Fibroblast of skin of scalp (primary cell): ENCODE measurements around the gene TTLL11.

Experiments used
- DNase-seq: peaks from one replicate; pipeline ENCODE4 v3.0.0-alpha.2; 2013

Gene TTLL11

GRCh38 chr9:121874524-121874923 is 218.6 kb downstream of the TTLL11 start:
- no peak for DNase-seq

- DNase-seq, result no peak
Observed at GRCh38 chr9:121871431-121872025, 221.6 kb downstream of the TTLL11 start.

GRCh38 chr9:121870271-121870670 is 222.8 kb downstream of the TTLL11 start:
- no peak for DNase-seq

GRCh38 chr9:121868626-121869025 is 224.5 kb downstream of the TTLL11 start:
- peak; percentile 77 for DNase-seq

- no peak for DNase-seq
Observed at GRCh38 chr9:121866927-121867326, 226.2 kb downstream of the TTLL11 start.

- DNase-seq, result no peak
Observed at GRCh38 chr9:121865884-121866283, 227.2 kb downstream of the TTLL11 start.

GRCh38 chr9:121865060-121865459 is 228.0 kb downstream of the TTLL11 start:
- DNase-seq, result no peak

GRCh38 chr9:121863955-121864354 is 229.2 kb downstream of the TTLL11 start:
- DNase-seq, result peak; percentile 54

- DNase-seq, result no peak
Observed at GRCh38 chr9:121862371-121863332, 230.5 kb downstream of the TTLL11 start.

GRCh38 chr9:121861501-121862180 is 231.5 kb downstream of the TTLL11 start:
- DNase-seq, result peak; percentile 30

GRCh38 chr9:121860744-121861143 is 232.4 kb downstream of the TTLL11 start:
- DNase-seq, result peak; percentile 87

GRCh38 chr9:121860213-121860612 is 232.9 kb downstream of the TTLL11 start:
- no peak for DNase-seq

GRCh38 chr9:121859646-121860045 is 233.5 kb downstream of the TTLL11 start:
- no peak for DNase-seq

- no peak for DNase-seq
Observed at GRCh38 chr9:121858788-121859187, 234.3 kb downstream of the TTLL11 start.

GRCh38 chr9:121857928-121858327 is 235.2 kb downstream of the TTLL11 start:
- no peak for DNase-seq

GRCh38 chr9:121855476-121855875 is 237.6 kb downstream of the TTLL11 start:
- no peak for DNase-seq

- no peak for DNase-seq
Observed at GRCh38 chr9:121853617-121854395, 239.3 kb downstream of the TTLL11 start.

- DNase-seq, result no peak
Observed at GRCh38 chr9:121852651-121853616, 240.2 kb downstream of the TTLL11 start.

- DNase-seq, result no peak
Observed at GRCh38 chr9:121852241-121852640, 240.9 kb downstream of the TTLL11 start.

- no peak for DNase-seq
Observed at GRCh38 chr9:121851641-121852091, 241.4 kb downstream of the TTLL11 start.

- DNase-seq, result no peak
Observed at GRCh38 chr9:121850366-121850765, 242.7 kb downstream of the TTLL11 start.
